OCI-LY1 (cell line): ENCODE results near the gene SLC37A1.

Source experiments
- CTCF ChIP-seq: fragments of 200-600 bp; sonication (generic), shearing (Covaris generic); IDR thresholded peaks from 2 replicates; pipeline ENCODE4 v1.5.1; 2017; ENCODE audit warnings: mild to moderate bottlenecking, antibody characterized with exemption, low read length, moderate library complexity, mixed read lengths
- EZH2 ChIP-seq: fragments of 200-600 bp; sonication (generic), shearing (Covaris generic); IDR thresholded peaks from 2 replicates; pipeline ENCODE4 v1.8.0; 2017; ENCODE audit warnings: borderline replicate concordance, mixed run types, mild to moderate bottlenecking, antibody characterized with exemption, low read length, moderate library complexity, mixed read lengths

- TF ChIP-seq EZH2 (no peak), CTCF (no peak)
These were observed 84.0 kb downstream of the SLC37A1 start for GRCh38 chr21:42597487-42598158.
